Transverse colon (tissue), 4 donors: ENCODE results near the gene PDK2.

ENCODE experiments used
- EP300 ChIP-seq: sonication (generic); formaldehyde crosslinking; IDR thresholded peaks from one replicate; pipeline ENCODE4 v1.6.1; 2017; ENCODE audit warnings: antibody characterized with exemption, low read depth
- POLR2AphosphoS5 ChIP-seq, 3 donors: sonication (generic); formaldehyde crosslinking; IDR thresholded peaks; one replicate each; pipeline ENCODE4 v1.6.1; 2016; ENCODE audit warnings: antibody characterized with exemption in 3 of 3
- TF ChIP-seq, protein P1 (sequence below), 5 experiments: fragments of 200-600 bp in 3 of 5; fragments of 450-650 bp in 2 of 5; sonication (generic) in 3 of 5; IDR thresholded peaks; 1 replicate in 2 of 5; 2 replicates in 3 of 5; pipeline ENCODE4 v1.5.1; 2016 to 2017; ENCODE audit warnings: antibody characterized with exemption in 5 of 5, inconsistent platforms in 3 of 5, mild to moderate bottlenecking in 2 of 5, moderate library complexity in 1 of 5

DNA sequence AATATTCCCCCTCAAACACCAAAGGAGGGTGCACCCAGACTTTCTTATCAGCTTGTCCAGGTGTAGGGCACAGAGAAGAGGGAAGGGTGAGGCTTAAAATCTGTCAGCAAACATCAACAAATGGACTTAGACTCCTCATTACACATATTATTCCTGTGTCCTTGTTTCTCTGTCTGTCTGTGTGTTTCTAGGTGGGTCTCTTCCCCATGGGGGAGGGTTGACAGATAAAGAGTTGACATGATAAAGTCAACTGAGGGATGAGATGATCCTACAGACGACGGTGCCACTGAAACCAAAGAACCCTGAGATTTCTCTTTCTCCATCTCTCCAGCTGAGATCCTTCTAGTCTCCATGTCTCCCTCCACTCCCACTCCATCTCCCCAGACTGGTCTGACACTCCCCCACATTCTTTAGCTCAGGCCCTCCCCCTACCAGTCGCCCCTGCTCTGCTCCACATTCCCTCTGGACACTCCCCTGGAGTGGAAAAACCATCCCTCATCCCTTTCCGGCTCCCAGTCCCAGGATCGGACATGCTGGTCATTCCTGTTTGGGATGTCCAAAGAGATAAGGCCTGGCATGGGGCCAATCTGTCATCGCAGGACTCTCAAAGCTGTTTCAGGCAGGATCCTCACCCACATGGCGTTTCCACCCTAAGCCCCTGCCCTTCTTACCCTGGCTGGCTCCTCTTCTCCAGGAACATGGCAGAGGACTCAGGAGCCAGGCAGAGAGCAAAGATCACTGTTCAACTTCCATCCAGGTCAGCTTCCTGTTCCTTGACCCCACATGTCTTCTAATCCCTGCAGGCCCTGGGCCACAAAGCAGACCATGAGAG lies 42.1 kb upstream of the PDK2 start:
- TF ChIP-seq, protein P1, sequence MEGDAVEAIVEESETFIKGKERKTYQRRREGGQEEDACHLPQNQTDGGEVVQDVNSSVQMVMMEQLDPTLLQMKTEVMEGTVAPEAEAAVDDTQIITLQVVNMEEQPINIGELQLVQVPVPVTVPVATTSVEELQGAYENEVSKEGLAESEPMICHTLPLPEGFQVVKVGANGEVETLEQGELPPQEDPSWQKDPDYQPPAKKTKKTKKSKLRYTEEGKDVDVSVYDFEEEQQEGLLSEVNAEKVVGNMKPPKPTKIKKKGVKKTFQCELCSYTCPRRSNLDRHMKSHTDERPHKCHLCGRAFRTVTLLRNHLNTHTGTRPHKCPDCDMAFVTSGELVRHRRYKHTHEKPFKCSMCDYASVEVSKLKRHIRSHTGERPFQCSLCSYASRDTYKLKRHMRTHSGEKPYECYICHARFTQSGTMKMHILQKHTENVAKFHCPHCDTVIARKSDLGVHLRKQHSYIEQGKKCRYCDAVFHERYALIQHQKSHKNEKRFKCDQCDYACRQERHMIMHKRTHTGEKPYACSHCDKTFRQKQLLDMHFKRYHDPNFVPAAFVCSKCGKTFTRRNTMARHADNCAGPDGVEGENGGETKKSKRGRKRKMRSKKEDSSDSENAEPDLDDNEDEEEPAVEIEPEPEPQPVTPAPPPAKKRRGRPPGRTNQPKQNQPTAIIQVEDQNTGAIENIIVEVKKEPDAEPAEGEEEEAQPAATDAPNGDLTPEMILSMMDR (IDR thresholded peaks at IDR 0.05) = no peak
- TF ChIP-seq EP300 (no peak), POLR2AphosphoS5 (IDR thresholded peaks at IDR 0.05) (no peak)
